GM19238 (cell line): Measurements from ENCODE around the gene GUCY1A1.

ENCODE experiments used
- DNase-seq: peaks from one replicate; pipeline ENCODE4 v3.0.0; 2011; ENCODE audit warnings: low spot score; ENCODE audit not compliant: insufficient read length

Gene GUCY1A1

GRCh38 chr4:155690044-155690837, 23.6 kb downstream of the GUCY1A1 start:
- DNase-seq = no peak

- no peak for DNase-seq
These were observed 25.7 kb downstream of the GUCY1A1 start for GRCh38 chr4:155692361-155692760.

GRCh38 chr4:155693015-155693663, 26.5 kb downstream of the GUCY1A1 start:
- DNase-seq = no peak

- no peak for DNase-seq
These were observed 27.6 kb downstream of the GUCY1A1 start for GRCh38 chr4:155694100-155694785.

- DNase-seq = no peak
These were observed 29.6 kb downstream of the GUCY1A1 start for GRCh38 chr4:155696226-155696625.

GRCh38 chr4:155696726-155697125, 30.1 kb downstream of the GUCY1A1 start:
- DNase-seq = no peak

- no peak for DNase-seq
These were observed 35.2 kb downstream of the GUCY1A1 start for GRCh38 chr4:155701827-155702226.

- no peak for DNase-seq
These were observed 37.0 kb downstream of the GUCY1A1 start for GRCh38 chr4:155703486-155704247.

GRCh38 chr4:155704841-155705404, 38.3 kb downstream of the GUCY1A1 start:
- DNase-seq = no peak

GRCh38 chr4:155705664-155706063, 39.0 kb downstream of the GUCY1A1 start:
- DNase-seq = no peak

GRCh38 chr4:155706147-155706546, 39.5 kb downstream of the GUCY1A1 start:
- DNase-seq = no peak

- DNase-seq = no peak
These were observed 40.6 kb downstream of the GUCY1A1 start for GRCh38 chr4:155707251-155707650.

GRCh38 chr4:155708782-155709181, 42.1 kb downstream of the GUCY1A1 start:
- no peak for DNase-seq

GRCh38 chr4:155709918-155710317, 43.3 kb downstream of the GUCY1A1 start:
- no peak for DNase-seq

- DNase-seq = no peak
These were observed 44.9 kb downstream of the GUCY1A1 start for GRCh38 chr4:155711556-155711955.

- no peak for DNase-seq
These were observed 46.2 kb downstream of the GUCY1A1 start for GRCh38 chr4:155712846-155713245.

GRCh38 chr4:155713911-155714310, 47.3 kb downstream of the GUCY1A1 start:
- no peak for DNase-seq

- no peak for DNase-seq
These were observed 55.7 kb downstream of the GUCY1A1 start for GRCh38 chr4:155722336-155722735.

GRCh38 chr4:155722816-155723499, 56.3 kb downstream of the GUCY1A1 start:
- DNase-seq = no peak

GRCh38 chr4:155724731-155725130, 58.1 kb downstream of the GUCY1A1 start:
- DNase-seq = no peak

- no peak for DNase-seq
These were observed 67.4 kb downstream of the GUCY1A1 start for GRCh38 chr4:155734065-155734464.
